ENCODE results near the gene IDI2. TPM values are rescaled to one million over a fixed set of nuclear protein-coding genes. Genes with fewer than 3 reads are reported as not detected.
"Not testable (repeated sequence)": the region's sequence is repeated elsewhere in the genome, so short reads cannot be mapped to it uniquely, and the experiment has no call there.

Gene IDI2
- total RNA-seq, 6 experiments from 2014 or later, result not detected

- ATAC-seq (peak in 3 of 4 donors; percentile 42 to 56 (median 50)), DNase-seq (no peak)
- H3K36me3 ChIP-seq, result peaks cover 0 to 13% (median 3%) of the 10 kb centered on the region in 4 donors
- H3K27ac ChIP-seq, result no peak overlapping the region
- H3K4me1 ChIP-seq, result peaks cover 0 to 4% (median 0%) of the 10 kb centered on the region in 4 donors
- no peaks in the 10 kb centered on the region for H3K27me3 ChIP-seq
- 56% methylated on average over 5 of the region's 10 CpGs for WGBS (ENCODE audit: insufficient coverage, low coverage, low lambda C conversion rate, missing lambda C conversion rate)
- intact Hi-C loops (cut with DNase I), result no loop called here
- no peak overlapping the region for H3K4me3 ChIP-seq
- no peaks in the 10 kb centered on the region for H3K9me3 ChIP-seq
- TF ChIP-seq CTCF (IDR thresholded peaks at IDR 0.05) (no peak), POLR2A (IDR thresholded peaks at IDR 0.05) (no peak)
These were observed 43.0 kb upstream of the IDI2 start for GRCh38 chr10:1068380-1069361.

GRCh38 chr10:1066734-1067133 is 41.1 kb upstream of the IDI2 start:
- H3K36me3 ChIP-seq; H3K9me3 ChIP-seq; H3K27ac ChIP-seq; ATAC-seq; H3K4me1 ChIP-seq; intact Hi-C loops (cut with DNase I); H3K27me3 ChIP-seq; DNase-seq; H3K4me3 ChIP-seq: not testable (repeated sequence)
- 86% methylated on average over 3 of the region's 8 CpGs for WGBS (ENCODE audit: insufficient coverage, low coverage, low lambda C conversion rate, missing lambda C conversion rate)

- Histone ChIP-seq H3K4me3 (no peak overlapping the region), H3K27me3 (no peaks in the 10 kb centered on the region), H3K36me3 (peaks cover 0 to 4% (median 0%) of the 10 kb centered on the region in 4 donors), H3K9me3 (no peaks in the 10 kb centered on the region), H3K27ac (no peak overlapping the region), H3K4me1 (peaks cover 0 to 4% (median 0%) of the 10 kb centered on the region in 4 donors)
- no peak for DNase-seq
- no peak for TF ChIP-seq POLR2A (IDR thresholded peaks at IDR 0.05)
- no peak for TF ChIP-seq CTCF (IDR thresholded peaks at IDR 0.05)
- 75% methylated on average over 4 of the region's 4 CpGs for whole genome bisulfite sequencing (ENCODE audit: insufficient coverage, low coverage, low lambda C conversion rate, missing lambda C conversion rate)
- intact Hi-C loops (cut with DNase I), result no loop called here
- peak in 1 of 4 donors; percentile 32 for ATAC-seq
These were observed 39.2 kb upstream of the IDI2 start for GRCh38 chr10:1064964-1065247.

GRCh38 chr10:1063232-1063865 is 37.7 kb upstream of the IDI2 start:
- Histone ChIP-seq H3K36me3 (peaks cover 0 to 4% (median 0%) of the 10 kb centered on the region in 4 donors), H3K27ac (no peak overlapping the region), H3K9me3 (no peaks in the 10 kb centered on the region), H3K27me3 (no peaks in the 10 kb centered on the region), H3K4me1 (peaks cover 0 to under 1% (median 0%) of the 10 kb centered on the region in 4 donors), H3K4me3 (no peak overlapping the region)
- WGBS (ENCODE audit: insufficient coverage, low coverage, low lambda C conversion rate, missing lambda C conversion rate), result 62% methylated on average over 3 of the region's 7 CpGs
- DNase-seq, result no peak
- intact Hi-C loops (cut with DNase I), result no loop called here
- no peak for TF ChIP-seq POLR2A (IDR thresholded peaks at IDR 0.05)
- TF ChIP-seq CTCF (IDR thresholded peaks at IDR 0.05), result no peak
- ATAC-seq, result peak in 3 of 4 donors; percentile 39 to 44 (median 42)

All from right lobe of liver (tissue), 6 donors.